Neural cell (in vitro differentiated cells): ENCODE results near the gene MCL1.

Experiments
- CTCF ChIP-seq: fragments of 450-650 bp; IDR thresholded peaks from 2 replicates; pipeline ENCODE4 v1.5.1; 2014; ENCODE audit warnings: antibody characterized with exemption, mild to moderate bottlenecking, moderate library complexity; ENCODE audit not compliant: poor library complexity, severe bottlenecking
- EP300 ChIP-seq: fragments of 450-650 bp; conservative IDR thresholded peaks from 2 replicates; pipeline ENCODE4 v1.6.1; 2014; ENCODE audit warnings: antibody characterized with exemption, mild to moderate bottlenecking, moderate library complexity; ENCODE audit not compliant: poor library complexity, severe bottlenecking
- EZH2 ChIP-seq: fragments of 200-600, 300-800 bp; shearing (Covaris generic), sonication (generic); IDR thresholded peaks from 2 replicates; pipeline ENCODE4 v1.6.1; 2014; ENCODE audit warnings: antibody characterized with exemption, low read length, borderline replicate concordance, mild to moderate bottlenecking; ENCODE audit not compliant: insufficient read depth, poor library complexity, severe bottlenecking
- MXI1 ChIP-seq: fragments of 450-650 bp; conservative IDR thresholded peaks from 2 replicates; pipeline ENCODE4 v1.6.1; 2014; ENCODE audit warnings: antibody characterized with exemption, mild to moderate bottlenecking; ENCODE audit not compliant: poor library complexity, severe bottlenecking
- POLR2AphosphoS5 ChIP-seq: IDR thresholded peaks from 2 replicates; pipeline ENCODE4 v1.6.1; 2012
- RAD21 ChIP-seq: fragments of 450-650 bp; conservative IDR thresholded peaks from 2 replicates; pipeline ENCODE4 v1.6.1; 2014; ENCODE audit warnings: antibody characterized with exemption, mild to moderate bottlenecking, moderate library complexity
- REST ChIP-seq: IDR thresholded peaks from 2 replicates; pipeline ENCODE4 v1.6.1; 2012; ENCODE audit warnings: borderline replicate concordance
- TAF1 ChIP-seq: IDR thresholded peaks from 2 replicates; pipeline ENCODE4 v1.6.1; 2012; ENCODE audit warnings: low read depth

- no peak for TF ChIP-seq EZH2
- no peak for TF ChIP-seq POLR2AphosphoS5
- no peak for TF ChIP-seq CTCF
- no peak for TF ChIP-seq RAD21
- TF ChIP-seq TAF1 = no peak
- TF ChIP-seq EP300 = no peak
- no peak for TF ChIP-seq REST
- TF ChIP-seq MXI1 = no peak
These were observed 24.3 kb upstream of the MCL1 start for GRCh38 chr1:150603711-150604110.
